K562 (cell line): ENCODE measurements around the gene PRMT5. TPM values are rescaled to one million over a fixed set of nuclear protein-coding genes. Genes with fewer than 3 reads are reported as not detected.

Source experiments
- CHD1 ChIP-seq: fragments of 200-600 bp; sonication (generic); IDR thresholded peaks from one replicate; pipeline ENCODE4 v1.6.1; 2012; ENCODE audit warnings: mild to moderate bottlenecking, moderate library complexity, low read length, inconsistent platforms
- CTBP1 ChIP-seq: fragments of 450-650 bp; IDR thresholded peaks from 2 replicates; pipeline ENCODE4 v1.6.1; 2016; ENCODE audit warnings: borderline replicate concordance
- CXXC5 ChIP-seq: fragments of 250-450 bp; sonication (Bioruptor Pico); IDR thresholded peaks from 2 replicates; pipeline ENCODE4 v1.8.0; 2022; ENCODE audit warnings: inconsistent platforms, mild to moderate bottlenecking, moderate library complexity
- ERF ChIP-seq: fragments of 450-650 bp; formaldehyde crosslinking; IDR thresholded peaks from 2 replicates; pipeline ENCODE4 v1.4.0; 2020; ENCODE audit warnings: mild to moderate bottlenecking, mixed read lengths
- HDAC1 ChIP-seq, 2 experiments: fragments of 450-650 bp; IDR thresholded peaks; 2 replicates each; pipeline ENCODE4 v1.6.1; 2016 to 2017; ENCODE audit warnings: inconsistent platforms in 1 of 2, mild to moderate bottlenecking in 1 of 2, moderate library complexity in 1 of 2
- HNRNPLL ChIP-seq: fragments of 200-400 bp; formaldehyde crosslinking; IDR thresholded peaks from 2 replicates; pipeline ENCODE4 v1.6.1; 2017; ENCODE audit warnings: low read length, low read depth, mild to moderate bottlenecking; ENCODE audit not compliant: poor library complexity, severe bottlenecking
- KAT2B ChIP-seq: IDR thresholded peaks from one replicate; pipeline ENCODE4 v1.6.1; 2012; ENCODE audit warnings: low read depth, mild to moderate bottlenecking, control low read depth, inconsistent platforms, low read length, moderate library complexity
- MTA1 ChIP-seq: fragments of 450-650 bp; IDR thresholded peaks from 2 replicates; pipeline ENCODE4 v1.6.1; 2017; ENCODE audit warnings: borderline replicate concordance
- NCOA4 ChIP-seq: fragments of 450-650 bp; IDR thresholded peaks from 2 replicates; pipeline ENCODE4 v1.6.1; 2018; ENCODE audit warnings: mild to moderate bottlenecking; ENCODE audit not compliant: partially characterized antibody
- PHF20 ChIP-seq: fragments of 450-650 bp; IDR thresholded peaks from 2 replicates; pipeline ENCODE4 v1.6.1; 2018; ENCODE audit not compliant: partially characterized antibody
- PML ChIP-seq: IDR thresholded peaks from 2 replicates; pipeline ENCODE4 v1.6.1; 2012; ENCODE audit warnings: low read length, inconsistent platforms
- SMARCA5 ChIP-seq: fragments of 450-650 bp; IDR thresholded peaks from 2 replicates; pipeline ENCODE4 v1.6.1; 2016
- STAT5A ChIP-seq: IDR thresholded peaks from 2 replicates; pipeline ENCODE4 v1.6.1; 2012; ENCODE audit warnings: low read length, inconsistent platforms, borderline replicate concordance
- STAT5B ChIP-seq: fragments of 250-450 bp; sonication (Bioruptor Pico); IDR thresholded peaks from 2 replicates; pipeline ENCODE4 v1.8.0; 2021; ENCODE audit warnings: mild to moderate bottlenecking, inconsistent platforms
- TAF15 ChIP-seq: fragments of 200-400 bp; formaldehyde crosslinking; IDR thresholded peaks from 2 replicates; pipeline ENCODE4 v1.6.1; 2017; ENCODE audit warnings: mild to moderate bottlenecking, low read depth, low read length, moderate library complexity
- ZBTB12 ChIP-seq: fragments of 250-450 bp; sonication (Bioruptor Pico); IDR thresholded peaks from 2 replicates; pipeline ENCODE4 v1.4.0; 2020
- ZBTB26 ChIP-seq: fragments of 450-650 bp; formaldehyde crosslinking; IDR thresholded peaks from 2 replicates; pipeline ENCODE4 v1.4.0; 2022; ENCODE audit warnings: missing genetic modification characterization
- ZKSCAN3 ChIP-seq: fragments of 250-450 bp; sonication (Bioruptor Pico); IDR thresholded peaks from 2 replicates; pipeline ENCODE4 v1.4.0; 2020
- ZNF146 ChIP-seq: IDR thresholded peaks from one replicate; pipeline ENCODE4 v1.6.1; 2018; ENCODE audit warnings: missing compliant biosample characterization; ENCODE audit not compliant: unreplicated experiment
- ZNF274 ChIP-seq: IDR thresholded peaks from 2 replicates; pipeline ENCODE4 v1.6.1; 2011; ENCODE audit warnings: low read depth, mild to moderate bottlenecking, low read length, moderate library complexity, borderline replicate concordance
- polyA plus RNA-seq, 8 experiments: library from polyadenylated mRNA; depleted of rRNA in 4 of 8; stranded (reverse) in 5 of 8; unstranded in 3 of 8; fragments of >200 nt; fragmentation: Nextera tagmentation in 2 of 8; fragmentation: Illumina TruSeq in 1 of 8; extraction: Ambion mirVana in 2 of 8; extraction: Trizol in 1 of 8; gene quantifications; 2 replicates each; pipeline versions ENCODE4 v1.2.1 to v1.2.3, GENCODE V29; 2011 to 2014; ENCODE audit warnings: inconsistent platforms in 1 of 8, missing spikeins in 1 of 8
- total RNA-seq, 7 experiments: library from RNA; depleted of rRNA in 6 of 7; stranded (reverse); fragments of >200 nt in 6 of 7; fragmentation: Illumina TruSeq in 2 of 7; extraction: Trizol in 2 of 7; gene quantifications; 2 replicates each; pipeline versions ENCODE4 v1.2.1 to v1.2.3, GENCODE V29; 2011 to 2021; ENCODE audit warnings: low replicate concordance in 1 of 7
- TF ChIP-seq, protein P1 (sequence below): conservative IDR thresholded peaks from 2 replicates; pipeline ENCODE4 v1.6.1; 2011; ENCODE audit warnings: low read depth, mild to moderate bottlenecking, low read length; ENCODE audit not compliant: control insufficient read depth
- TF ChIP-seq, protein P2 (sequence below): fragments of 450-650 bp; formaldehyde crosslinking; IDR thresholded peaks from 2 replicates; pipeline ENCODE4 v1.4.0; 2022; ENCODE audit warnings: mild to moderate bottlenecking, moderate library complexity

PRMT5 gene
- total and polyA plus RNA-seq, 9 of the 15 experiments (the other 6 are each of a cell fraction or from before 2014, with no cell fraction given), result 114 to 552 (median 222) TPM

- TF ChIP-seq ZBTB26 (CRISPR knock-in tag) (no peak), ZNF274 (no peak), CTBP1 (peak; percentile 52; the same call in 1 of the 2 replicates), STAT5B (CRISPR knock-in tag) (no peak), STAT5A (no peak), ZKSCAN3 (CRISPR knock-in tag) (no peak), HDAC1 (IDR thresholded peaks at IDR 0.05) (0 out of 4 replicates have a peak, but pooled peaks of 1 of the 2 experiments have one; percentile 23), KAT2B (no peak), SMARCA5 (no peak), PHF20 (peak; percentile 39), HNRNPLL (peak; percentile 67), ERF (CRISPR knock-in tag) (no peak; the same call in 1 of the 2 replicates), MTA1 (no peak), ZNF146 (CRISPR knock-in tag) (no peak), NCOA4 (no peak), CHD1 (peak; percentile 75), CXXC5 (CRISPR knock-in tag) (peak; percentile 88), PML (peak; percentile 55; the same call in 1 of the 2 replicates), ZBTB12 (CRISPR knock-in tag) (no peak), TAF15 (no peak)
- TF ChIP-seq, protein P1, sequence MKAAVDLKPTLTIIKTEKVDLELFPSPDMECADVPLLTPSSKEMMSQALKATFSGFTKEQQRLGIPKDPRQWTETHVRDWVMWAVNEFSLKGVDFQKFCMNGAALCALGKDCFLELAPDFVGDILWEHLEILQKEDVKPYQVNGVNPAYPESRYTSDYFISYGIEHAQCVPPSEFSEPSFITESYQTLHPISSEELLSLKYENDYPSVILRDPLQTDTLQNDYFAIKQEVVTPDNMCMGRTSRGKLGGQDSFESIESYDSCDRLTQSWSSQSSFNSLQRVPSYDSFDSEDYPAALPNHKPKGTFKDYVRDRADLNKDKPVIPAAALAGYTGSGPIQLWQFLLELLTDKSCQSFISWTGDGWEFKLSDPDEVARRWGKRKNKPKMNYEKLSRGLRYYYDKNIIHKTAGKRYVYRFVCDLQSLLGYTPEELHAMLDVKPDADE, result no peak
- TF ChIP-seq, protein P2, sequence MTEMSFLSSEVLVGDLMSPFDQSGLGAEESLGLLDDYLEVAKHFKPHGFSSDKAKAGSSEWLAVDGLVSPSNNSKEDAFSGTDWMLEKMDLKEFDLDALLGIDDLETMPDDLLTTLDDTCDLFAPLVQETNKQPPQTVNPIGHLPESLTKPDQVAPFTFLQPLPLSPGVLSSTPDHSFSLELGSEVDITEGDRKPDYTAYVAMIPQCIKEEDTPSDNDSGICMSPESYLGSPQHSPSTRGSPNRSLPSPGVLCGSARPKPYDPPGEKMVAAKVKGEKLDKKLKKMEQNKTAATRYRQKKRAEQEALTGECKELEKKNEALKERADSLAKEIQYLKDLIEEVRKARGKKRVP (CRISPR knock-in tag), result no peak
These were observed 42.5 kb downstream of the PRMT5 start (continued) for GRCh38 chr14:22886500-22887259.
